ENCODE results near the gene CDH13. TPM values are rescaled to one million over a fixed set of nuclear protein-coding genes. Genes with fewer than 3 reads are reported as not detected.

Gene CDH13
- polyA plus RNA-seq, 5 donors = 2.5 to 4.6 (median 3.3) TPM

GRCh38 chr16:83568345-83568744 lies 941.6 kb downstream of the CDH13 start:
- DNase-seq = no peak

DNA sequence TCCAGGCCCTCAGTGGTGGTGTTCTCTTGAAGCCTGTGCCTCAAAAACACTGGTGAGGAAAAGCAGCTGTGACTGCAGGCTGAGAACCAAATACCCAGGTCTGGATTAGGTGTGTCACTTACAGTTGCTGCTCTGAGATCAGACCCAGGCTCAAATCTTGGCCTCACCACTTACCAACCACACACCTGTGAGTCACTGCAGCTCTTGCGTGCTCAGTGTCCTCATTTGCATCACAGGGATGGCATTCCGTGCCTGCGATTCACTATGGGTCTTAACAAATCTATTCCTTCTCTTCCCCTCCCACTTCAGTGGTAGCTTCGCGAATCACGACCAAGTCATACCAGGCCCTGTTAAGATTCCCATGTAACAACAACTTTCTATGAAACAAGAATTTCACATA lies 947.6 kb downstream of the CDH13 start:
- DNase-seq = no peak

DNA sequence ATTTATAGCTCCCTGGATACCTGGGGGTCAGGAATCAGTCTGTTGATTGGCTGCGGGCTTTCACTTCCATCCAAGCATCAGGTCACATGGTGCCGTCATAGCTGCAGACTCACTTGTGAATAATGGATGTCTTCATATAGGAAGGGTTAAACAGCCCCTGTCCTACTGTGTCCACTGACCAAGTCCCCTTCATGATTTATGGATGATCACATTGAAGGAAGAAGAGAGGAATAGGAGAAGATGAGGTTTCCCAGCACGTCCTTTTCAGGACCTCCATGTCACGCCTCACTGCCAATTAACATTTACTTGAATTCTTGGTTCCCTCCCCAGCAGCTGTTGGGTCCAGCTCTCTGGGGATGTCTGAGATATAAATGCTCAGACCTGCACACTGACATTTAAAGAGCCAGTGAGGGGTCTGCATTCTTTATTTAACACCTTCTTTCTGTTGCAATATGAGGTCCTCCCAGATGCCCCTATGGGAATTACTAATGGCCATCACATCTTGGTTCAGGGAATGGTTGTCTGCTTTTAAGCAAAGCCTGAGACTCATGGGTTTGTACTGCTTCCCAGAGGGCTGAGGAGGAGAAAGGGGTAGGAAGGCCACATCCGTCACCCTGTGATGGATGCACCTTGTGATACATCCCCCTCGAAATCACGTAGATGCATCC lies 950.4 kb downstream of the CDH13 start:
- DNase-seq = no peak

DNA sequence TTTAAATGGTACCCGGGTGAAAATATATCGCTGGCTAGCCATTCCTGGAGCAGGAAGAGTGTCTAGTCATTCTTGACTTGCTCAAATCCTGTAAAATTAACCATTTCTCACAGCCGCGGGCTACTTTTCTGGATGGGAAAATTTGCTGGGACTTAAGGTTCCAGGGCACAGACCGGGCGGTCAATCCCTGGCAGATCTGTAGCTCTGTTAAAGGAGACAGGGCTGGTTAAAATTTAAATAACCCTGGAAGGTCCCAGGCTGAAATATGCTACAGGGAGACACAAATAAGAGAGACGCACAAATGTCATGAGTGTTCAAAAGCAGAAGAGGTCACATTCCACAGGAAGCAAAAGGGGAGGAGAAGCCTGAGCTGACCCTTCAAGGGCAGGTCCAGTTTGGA lies 951.4 kb downstream of the CDH13 start:
- DNase-seq = no peak

DNA sequence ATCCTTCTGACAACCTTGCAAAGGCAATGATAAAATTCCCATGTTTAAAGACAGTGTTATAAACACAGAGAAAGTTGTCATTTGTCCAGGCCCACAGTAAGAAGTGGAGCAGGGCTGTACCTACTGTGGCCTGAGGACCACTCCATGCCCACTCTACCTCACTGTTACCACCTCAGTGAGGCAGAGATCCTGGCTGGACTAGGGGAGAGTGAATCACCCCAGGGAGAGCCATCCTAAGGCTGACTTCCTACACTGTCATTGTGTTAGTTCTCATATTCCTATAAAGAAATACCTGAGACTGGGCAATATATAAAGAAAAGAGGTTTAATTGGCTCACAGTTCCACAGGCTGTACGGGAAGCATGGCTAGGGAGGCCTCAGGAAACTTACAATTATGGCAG lies 952.3 kb downstream of the CDH13 start:
- no peak for DNase-seq

GRCh38 chr16:83579436-83579835 lies 952.7 kb downstream of the CDH13 start:
- no peak for DNase-seq

DNA sequence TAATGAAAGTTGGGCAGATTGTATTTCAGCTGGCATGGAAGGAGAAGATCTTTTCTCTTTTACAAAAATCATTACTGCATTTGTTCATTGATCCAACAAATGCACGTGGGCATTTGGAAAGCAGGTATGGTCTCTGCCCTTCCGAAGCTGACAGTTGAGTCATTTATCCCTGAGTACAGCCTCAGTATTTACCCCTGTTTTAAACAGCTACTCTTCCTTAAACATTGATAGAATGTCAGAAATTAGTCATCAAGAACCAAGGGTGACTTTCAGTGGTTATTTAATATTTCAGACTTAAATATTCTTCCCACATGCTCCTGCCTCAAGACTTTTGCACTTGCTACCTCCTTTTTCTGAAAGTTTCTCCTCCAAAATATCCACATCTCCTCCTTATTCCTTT lies 954.3 kb downstream of the CDH13 start:
- no peak for DNase-seq

DNA sequence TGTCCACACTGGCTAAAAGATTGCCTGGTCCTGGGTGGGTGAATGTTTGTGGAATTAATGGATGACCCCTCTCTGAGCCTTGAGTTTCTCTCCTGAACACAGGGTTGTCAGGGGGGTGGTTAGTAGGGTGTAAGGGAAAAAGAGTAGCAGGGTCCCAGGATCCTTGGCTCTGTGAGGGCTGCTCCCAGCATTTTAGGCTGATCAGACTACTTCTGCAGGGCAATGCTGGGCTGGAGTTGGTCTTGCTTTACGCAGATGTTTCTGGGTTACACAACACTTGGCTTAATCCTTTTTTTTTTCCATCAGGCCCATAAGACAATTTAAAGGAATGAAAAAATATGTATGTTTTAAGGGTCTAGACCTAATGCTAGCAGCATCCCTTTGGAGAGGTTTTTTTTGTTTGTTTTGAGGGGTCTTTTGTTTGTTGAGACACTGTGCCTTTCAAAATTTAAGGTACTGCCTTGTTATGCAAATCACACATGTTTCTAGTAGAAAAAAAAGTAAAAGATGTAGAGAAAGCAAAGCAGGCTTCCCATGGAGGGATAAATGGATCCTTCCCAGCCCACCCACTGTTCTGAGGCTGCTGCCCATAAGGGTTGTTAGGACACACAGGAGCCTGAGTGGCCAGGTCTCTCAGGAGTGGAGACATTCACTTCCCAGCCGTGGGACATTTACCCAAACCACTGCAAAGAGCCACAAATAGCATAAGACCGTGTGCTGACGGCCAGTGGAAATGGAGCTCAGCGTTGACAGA lies 955.4 kb downstream of the CDH13 start:
- DNase-seq = no peak

- no peak for DNase-seq
These were observed 959.3 kb downstream of the CDH13 start for GRCh38 chr16:83586036-83586435.

GRCh38 chr16:83586461-83587200 lies 959.9 kb downstream of the CDH13 start:
- no peak for DNase-seq

- no peak for DNase-seq
These were observed 960.4 kb downstream of the CDH13 start for GRCh38 chr16:83587201-83587600.

GRCh38 chr16:83588070-83588469 lies 961.3 kb downstream of the CDH13 start:
- DNase-seq = no peak

- DNase-seq = no peak
These were observed 962.8 kb downstream of the CDH13 start for GRCh38 chr16:83589576-83589975.

GRCh38 chr16:83592778-83593177 lies 966.0 kb downstream of the CDH13 start:
- DNase-seq = no peak

- no peak for DNase-seq
These were observed 973.2 kb downstream of the CDH13 start for GRCh38 chr16:83599789-83600462.

GRCh38 chr16:83602761-83603722 lies 976.3 kb downstream of the CDH13 start:
- DNase-seq = no peak

DNA sequence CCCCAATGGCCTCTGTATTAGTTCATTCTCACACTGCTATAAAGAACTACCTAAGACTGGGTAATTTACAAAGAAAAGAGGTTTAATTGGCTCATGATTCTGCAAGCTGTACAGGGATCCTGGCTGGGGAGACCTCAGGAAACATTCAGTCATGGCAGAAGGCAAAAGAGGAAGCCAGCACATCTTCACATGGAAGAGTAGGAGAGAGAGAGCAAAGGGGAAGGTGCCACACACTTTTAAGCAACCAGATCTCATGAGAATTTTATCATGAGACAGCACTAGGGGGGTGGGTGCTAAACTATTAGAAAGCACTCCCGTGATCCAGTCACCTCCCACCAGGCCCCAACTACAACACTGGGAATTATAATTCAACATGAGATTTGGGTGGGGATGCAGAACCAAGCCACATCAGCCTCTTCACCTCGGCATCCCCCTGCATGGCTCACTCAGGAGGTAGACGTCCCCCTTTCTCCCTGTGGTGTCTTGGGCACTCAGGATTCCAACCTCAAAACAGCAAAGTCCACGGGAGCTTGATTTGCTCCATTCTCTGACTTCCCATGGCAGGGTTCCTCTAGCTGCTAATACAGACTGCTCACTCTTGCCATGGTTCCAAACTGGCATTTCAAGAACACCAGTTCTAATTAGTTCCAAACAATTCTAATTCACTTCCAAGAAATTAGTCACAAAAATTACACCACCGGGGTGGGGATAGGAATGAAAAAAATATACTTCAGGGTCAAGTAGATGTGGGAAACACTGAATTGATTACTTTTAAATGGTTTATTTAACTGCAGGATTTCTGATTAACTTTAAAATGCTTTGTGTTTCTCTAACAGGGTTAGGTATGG lies 977.2 kb downstream of the CDH13 start:
- no peak for DNase-seq

DNA sequence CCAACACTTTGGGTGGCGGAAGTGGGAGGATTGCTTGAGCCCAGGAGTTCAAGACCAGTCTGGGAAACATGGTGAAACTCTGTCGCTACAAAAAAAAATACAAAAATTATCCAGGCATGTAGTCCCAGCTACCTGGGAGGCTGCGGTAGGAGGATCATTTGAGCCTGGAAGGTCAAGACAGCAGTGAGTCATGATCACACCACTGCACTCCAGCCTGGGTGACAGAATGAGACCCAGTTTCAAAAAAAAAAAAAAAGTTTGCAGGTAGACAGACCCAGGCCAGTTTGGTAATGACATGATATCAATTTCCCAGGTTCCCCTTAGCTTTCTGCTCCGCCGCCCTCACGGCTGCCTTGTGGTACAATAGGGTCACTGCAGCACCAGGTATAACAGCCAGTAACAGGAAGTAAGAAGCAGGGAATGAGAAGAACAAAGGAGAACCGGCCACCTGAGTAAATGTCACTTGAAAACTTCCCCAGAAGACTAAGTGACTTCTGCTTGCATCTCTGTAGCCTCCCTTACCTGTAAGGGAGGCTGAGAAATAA lies 979.8 kb downstream of the CDH13 start:
- no peak for DNase-seq

- no peak for DNase-seq
These were observed 982.4 kb downstream of the CDH13 start for GRCh38 chr16:83609178-83609577.
